Epithelial cell of proximal tubule (primary cell): ENCODE data around the gene BRF1. TPM values are rescaled to one million over a fixed set of nuclear protein-coding genes. Genes with fewer than 3 reads are reported as not detected.
"Not testable (repeated sequence)": the region's sequence is repeated elsewhere in the genome, so short reads cannot be mapped to it uniquely, and the experiment has no call there.

Source experiments
- DNase-seq: peaks from one replicate; pipeline ENCODE4 v3.0.0-alpha.2; 2011; ENCODE audit warnings: low read depth
- H3K4me3 ChIP-seq: 2 replicates; pipeline ENCODE4 v1.5.1; 2011; ENCODE audit warnings: low read depth, mild to moderate bottlenecking, low read length
- CTCF ChIP-seq: conservative IDR thresholded peaks from 2 replicates; pipeline ENCODE4 v1.5.1; 2012; ENCODE audit warnings: low read depth, mild to moderate bottlenecking, low read length
- total RNA-seq: library from RNA; depleted of rRNA; stranded (reverse); fragments of >200 nt; gene quantifications from 2 replicates; pipeline ENCODE4 v1.2.3, GENCODE V29; 2015

BRF1 gene
- total RNA-seq, 1 donor from 2014 or later, result 23.8 TPM

- no peak overlapping the region for H3K4me3 ChIP-seq
- TF ChIP-seq CTCF, result no peak
- no peak for DNase-seq
Observed at GRCh38 chr14:105336477-105337287, 35.9 kb upstream of the BRF1 start.

- H3K4me3 ChIP-seq, result no peak overlapping the region
- no peak for TF ChIP-seq CTCF
- DNase-seq, result no peak
Observed at GRCh38 chr14:105335735-105336476, 35.1 kb upstream of the BRF1 start.

GRCh38 chr14:105335231-105335542 lies 34.4 kb upstream of the BRF1 start:
- DNase-seq, H3K4me3 ChIP-seq: not testable (repeated sequence)

GRCh38 chr14:105334383-105335230 lies 33.8 kb upstream of the BRF1 start:
- no peak for TF ChIP-seq CTCF
- no peak for DNase-seq
- no peak overlapping the region for H3K4me3 ChIP-seq

- no peak for TF ChIP-seq CTCF
- no peak for DNase-seq
- no peak overlapping the region for H3K4me3 ChIP-seq
Observed at GRCh38 chr14:105333613-105334364, 33.0 kb upstream of the BRF1 start.

- no peak for TF ChIP-seq CTCF
- H3K4me3 ChIP-seq, result no peak overlapping the region
- DNase-seq, result no peak
Observed at GRCh38 chr14:105333020-105333490, 32.3 kb upstream of the BRF1 start.
